ENCODE results near the gene NUDT8. TPM values are rescaled to one million over a fixed set of nuclear protein-coding genes. Genes with fewer than 3 reads are reported as not detected.

NUDT8 gene
- total and polyA plus RNA-seq, 10 of the 15 experiments (the other 5 are each of a cell fraction or from before 2014, with no cell fraction given): 0.32 to 18.2 (median 9.8) TPM

DNA sequence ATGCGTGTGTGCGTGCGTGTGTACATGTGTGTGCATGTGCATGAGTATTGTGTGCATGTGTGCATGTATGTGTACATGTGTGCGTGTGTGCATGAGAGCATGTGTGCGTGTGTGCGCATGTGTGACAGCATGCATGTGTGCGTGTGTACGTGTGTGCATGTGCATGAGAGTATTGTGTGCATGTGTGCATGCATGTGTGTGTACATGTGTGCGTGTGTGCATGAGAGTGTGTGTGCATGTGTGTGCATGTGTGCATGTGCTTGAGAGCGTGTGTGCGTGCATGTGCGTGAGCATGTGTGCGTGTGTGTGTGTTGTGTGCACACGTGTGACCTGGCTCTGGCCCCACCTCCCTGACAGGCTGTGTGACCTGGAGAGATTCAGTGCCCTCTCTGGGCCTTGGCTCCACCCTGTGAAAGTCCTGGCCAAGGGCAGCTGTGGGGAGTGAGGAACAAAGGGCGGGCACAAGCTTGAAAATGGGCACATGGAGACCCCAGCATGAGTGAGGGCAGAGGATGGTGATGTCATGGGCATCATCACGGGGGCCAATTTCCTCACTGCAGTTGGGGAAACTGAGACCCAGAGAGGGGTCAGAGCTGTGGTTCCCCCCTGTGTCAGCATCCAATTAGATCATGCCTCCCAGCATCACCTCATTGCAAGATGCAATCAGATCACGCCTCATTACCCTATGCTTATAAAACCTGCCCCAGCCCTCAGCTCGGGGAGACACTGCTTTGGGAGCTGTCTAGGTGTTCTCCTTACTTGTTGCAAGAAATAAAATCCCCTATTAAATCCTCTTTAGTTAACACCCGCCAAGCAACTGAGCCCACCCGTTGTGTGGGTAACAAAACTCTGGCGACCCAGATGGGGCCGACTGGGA, 20.1 kb upstream of the NUDT8 start (continued):
- peak; percentile 99; the same call in 1 of the 2 replicates for TF ChIP-seq KDM1A (IDR thresholded peaks at IDR 0.05; ENCODE audit: borderline replicate concordance)
- peak; percentile 35 for TF ChIP-seq NFIC (IDR thresholded peaks at IDR 0.05; ENCODE audit: low read depth, low read length)
- TF ChIP-seq POLR2A (IDR thresholded peaks at IDR 0.05; ENCODE audit: low read depth, low read length): peak; percentile 58; the same call in 1 of the 2 replicates
- peak; percentile 61 for TF ChIP-seq NR2C2 (IDR thresholded peaks at IDR 0.05; ENCODE audit: borderline replicate concordance, control insufficient read depth, insufficient read length, low read depth)
- peak; percentile 45 for TF ChIP-seq PBX3 (IDR thresholded peaks at IDR 0.05; ENCODE audit: insufficient replicate concordance, low read depth, low read length)
- TF ChIP-seq, protein P1, sequence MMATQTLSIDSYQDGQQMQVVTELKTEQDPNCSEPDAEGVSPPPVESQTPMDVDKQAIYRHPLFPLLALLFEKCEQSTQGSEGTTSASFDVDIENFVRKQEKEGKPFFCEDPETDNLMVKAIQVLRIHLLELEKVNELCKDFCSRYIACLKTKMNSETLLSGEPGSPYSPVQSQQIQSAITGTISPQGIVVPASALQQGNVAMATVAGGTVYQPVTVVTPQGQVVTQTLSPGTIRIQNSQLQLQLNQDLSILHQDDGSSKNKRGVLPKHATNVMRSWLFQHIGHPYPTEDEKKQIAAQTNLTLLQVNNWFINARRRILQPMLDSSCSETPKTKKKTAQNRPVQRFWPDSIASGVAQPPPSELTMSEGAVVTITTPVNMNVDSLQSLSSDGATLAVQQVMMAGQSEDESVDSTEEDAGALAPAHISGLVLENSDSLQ (IDR thresholded peaks at IDR 0.05): peak; percentile 36; the same call in 1 of the 2 replicates
- no peak for TF ChIP-seq IRF5 (IDR thresholded peaks at IDR 0.05; ENCODE audit: borderline replicate concordance)
- no peak for TF ChIP-seq BCL11A (IDR thresholded peaks at IDR 0.05; ENCODE audit: low read depth, low read length)
